HG03469 (cell line): ENCODE results near the gene BAIAP2.
"Not testable (repeated sequence)": the region's sequence is repeated elsewhere in the genome, so short reads cannot be mapped to it uniquely, and the experiment has no call there.

Experiments
- ATAC-seq: cut with Tn5 transposase; IDR thresholded peaks from one replicate; pipeline ENCODE4 v1.9.1; 2021; ENCODE audit warnings: mild to moderate bottlenecking, moderate library complexity, moderate number of reproducible peaks; ENCODE audit not compliant: unreplicated experiment

Gene BAIAP2

DNA sequence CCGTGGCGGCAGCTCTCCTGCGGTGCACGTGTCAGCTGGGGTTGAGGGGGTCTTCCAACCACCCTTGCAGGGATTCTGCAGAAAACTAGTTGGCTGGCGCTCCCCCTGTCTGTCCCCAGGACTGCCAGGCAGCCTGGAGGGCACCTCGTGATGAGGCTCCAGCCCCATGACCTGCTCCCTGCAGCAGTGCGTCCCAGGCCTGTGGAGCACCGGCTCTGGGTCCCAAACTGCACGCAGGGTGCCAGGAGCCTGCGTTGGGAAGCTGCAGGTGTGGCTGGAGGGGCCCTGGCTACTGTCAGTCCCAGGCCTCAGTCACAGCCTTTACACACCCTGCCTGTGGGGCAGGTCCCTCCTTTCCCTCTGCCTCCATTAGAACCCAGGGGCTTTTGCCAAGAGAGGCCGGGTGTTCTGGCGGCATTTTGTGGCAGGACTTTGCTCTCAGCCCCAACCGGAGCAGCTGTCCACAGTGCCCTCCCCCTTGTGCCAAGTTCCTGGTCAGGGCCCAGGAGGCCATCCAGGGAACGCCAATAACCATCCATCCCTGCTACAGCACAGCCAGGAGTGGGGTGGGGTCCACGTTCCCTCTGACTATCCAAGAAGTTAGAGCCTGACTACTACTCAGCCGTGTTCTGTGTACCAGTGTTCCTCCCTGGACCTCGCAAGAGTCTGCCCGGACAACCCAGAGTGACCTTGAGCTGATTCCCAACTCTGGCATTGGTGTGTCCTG is 34.2 kb upstream of the BAIAP2 start:
- no peak for ATAC-seq

GRCh38 chr17:81002013-81002384 is 33.0 kb upstream of the BAIAP2 start:
- ATAC-seq, result no peak

DNA sequence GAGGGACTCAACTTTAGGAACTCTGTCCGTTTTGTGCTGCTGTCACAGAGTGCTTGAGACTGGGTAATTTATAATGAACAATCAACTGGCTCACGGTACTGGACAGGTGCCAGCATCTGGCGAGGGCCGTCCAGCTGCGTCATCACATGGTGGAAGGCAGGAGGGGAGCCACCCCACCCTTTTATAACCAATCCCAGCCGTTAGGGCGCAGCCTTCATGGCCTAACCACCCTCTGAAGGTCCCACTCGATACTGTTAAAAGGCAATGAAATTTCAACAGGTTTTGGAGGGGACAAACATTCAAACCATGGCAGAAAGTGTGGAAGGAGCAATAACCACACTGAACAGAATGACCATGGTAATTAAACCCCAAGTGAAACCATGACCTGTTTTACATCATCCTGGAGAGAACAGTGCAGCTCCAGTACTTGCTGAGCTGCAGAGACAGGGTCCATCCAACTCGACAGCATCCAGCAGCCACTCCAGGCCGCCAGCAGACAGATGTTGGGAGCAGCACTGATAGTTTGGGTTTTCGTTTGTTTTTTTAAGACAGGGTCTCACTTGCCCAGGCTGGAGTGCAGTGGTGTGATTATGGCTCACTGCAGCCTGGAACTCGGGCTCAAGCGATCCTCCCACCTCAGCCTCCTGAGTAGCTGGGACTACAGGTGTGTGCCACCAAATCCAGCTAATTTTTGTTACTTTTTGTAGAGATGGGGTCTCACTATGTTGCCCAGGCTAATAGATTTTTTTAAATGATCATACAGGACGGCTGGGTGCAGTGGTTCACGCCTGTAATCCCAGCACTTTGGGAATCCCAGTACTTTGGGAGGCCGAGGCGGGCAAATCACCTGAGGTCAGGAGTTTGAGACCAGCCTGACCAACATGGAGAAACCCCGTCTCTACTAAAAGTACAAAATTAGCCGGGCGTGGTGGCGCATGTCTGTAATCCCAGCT is 32.3 kb upstream of the BAIAP2 start:
- no peak for ATAC-seq

DNA sequence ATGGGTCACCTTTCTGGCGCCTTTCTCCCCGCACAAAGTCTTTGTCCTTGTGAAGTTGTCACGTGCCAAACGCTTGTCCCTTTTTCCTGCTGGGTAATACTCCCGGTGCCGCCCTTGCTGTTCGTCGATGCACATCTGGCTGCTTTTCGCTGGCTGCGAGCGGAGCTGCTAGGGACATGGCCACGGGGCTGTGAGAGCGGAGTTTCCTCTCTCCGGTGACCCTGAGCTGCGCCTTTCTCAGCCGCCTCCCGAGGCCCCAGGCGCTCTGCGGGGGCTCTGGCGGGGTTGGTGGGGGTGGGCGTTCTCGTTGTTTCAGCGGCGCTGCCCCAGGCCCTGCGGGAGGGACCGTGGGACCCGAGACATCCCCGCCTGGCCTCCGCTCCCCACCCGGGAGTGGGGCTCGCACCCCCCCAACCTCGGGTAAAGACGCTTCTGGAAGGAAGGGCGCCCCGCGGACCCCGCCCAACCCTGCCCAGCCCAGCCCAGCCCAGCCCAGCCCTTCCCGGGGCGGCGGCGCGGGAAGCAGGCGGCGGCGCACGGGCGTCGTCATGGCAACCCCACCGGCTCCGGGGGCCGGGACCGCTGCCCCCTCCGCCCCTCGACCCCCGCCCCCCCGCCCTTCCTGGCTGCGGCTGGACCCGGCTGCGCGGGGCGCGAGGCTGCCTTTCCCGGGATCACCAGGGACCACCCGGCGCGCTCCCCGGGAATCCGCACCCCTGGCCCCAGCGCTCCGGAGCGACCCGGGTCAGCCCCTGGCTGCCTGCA is 31.1 kb upstream of the BAIAP2 start:
- no peak for ATAC-seq

DNA sequence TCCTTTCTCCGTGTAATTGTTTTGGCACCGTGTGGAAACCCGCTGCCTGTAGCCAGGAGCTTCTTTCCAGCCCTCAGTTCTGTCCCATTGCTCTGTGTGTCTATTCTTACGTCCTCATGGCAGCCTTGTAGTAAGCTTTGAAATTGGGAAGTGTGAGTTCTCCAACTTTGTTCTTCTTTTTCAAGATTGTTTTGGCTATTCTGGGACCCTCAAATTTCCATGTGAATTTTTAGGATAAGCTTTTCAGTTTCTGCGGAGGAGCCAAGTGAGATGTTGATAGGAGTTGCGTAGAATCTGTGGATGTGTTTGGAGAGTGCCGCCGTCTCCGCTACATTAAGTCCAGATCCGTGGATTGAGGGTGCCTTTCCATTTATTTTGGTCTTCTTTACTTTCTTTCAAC is 28.1 kb upstream of the BAIAP2 start:
- no peak for ATAC-seq

DNA sequence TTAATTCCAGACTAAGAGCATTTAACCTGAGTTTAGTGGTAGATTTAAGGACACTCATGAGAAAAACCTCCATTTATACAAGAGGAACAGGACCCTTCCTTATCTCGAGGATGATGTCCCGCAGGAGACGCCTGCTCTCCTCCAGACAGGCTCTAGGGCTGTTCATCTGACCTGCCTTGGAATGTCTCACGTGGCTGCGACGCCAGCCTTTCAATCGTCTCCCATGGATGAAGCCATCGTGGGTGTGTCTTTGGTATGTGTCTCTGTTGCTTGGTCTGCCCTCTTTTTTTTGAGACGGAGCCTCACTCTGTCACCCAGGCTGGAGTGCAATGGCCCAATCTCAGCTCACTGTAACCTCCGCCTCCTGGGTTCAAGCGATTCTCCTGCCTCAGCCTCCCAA is 26.8 kb upstream of the BAIAP2 start:
- ATAC-seq, result no peak

DNA sequence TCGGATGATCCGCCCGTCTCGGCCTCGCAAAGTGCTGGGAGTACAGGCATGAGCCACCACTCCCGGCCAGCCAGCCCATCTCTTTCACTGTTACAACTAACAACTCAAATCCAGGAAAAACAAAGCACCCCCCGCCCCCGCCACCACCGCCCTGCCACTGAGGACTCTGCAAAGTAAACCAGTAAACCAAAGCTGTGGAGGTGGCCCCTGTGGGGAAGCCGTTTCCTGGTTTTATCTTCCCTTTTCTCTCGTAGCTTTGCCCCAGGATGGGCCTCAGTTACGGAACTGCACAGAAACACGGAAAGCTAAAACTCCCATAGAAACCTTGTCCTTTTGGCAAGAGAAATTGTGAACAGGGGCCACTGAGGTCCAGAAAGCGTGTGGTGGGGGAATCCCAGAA is 25.8 kb upstream of the BAIAP2 start:
- no peak for ATAC-seq

DNA sequence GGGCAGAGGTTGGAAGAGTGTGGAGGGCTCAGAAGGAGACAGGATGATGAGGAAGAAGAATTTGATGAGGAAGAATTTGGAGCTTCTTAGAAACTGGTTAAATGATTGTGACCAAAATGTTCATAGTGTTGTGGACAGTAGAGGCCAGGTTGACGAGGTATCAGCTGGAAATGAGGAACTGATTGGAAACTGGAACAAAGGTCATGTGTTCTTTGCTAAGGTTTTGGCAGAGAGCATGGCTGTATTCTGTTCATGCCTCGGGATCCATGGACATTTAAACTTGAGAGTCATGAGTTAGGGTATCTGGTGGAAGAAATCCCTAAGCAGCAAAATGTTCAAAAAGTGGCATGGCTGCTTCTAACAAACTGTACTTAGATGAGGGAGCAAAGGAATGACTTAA is 24.0 kb upstream of the BAIAP2 start:
- ATAC-seq, result no peak

GRCh38 chr17:81011951-81012350 is 23.0 kb upstream of the BAIAP2 start:
- ATAC-seq, result no peak

DNA sequence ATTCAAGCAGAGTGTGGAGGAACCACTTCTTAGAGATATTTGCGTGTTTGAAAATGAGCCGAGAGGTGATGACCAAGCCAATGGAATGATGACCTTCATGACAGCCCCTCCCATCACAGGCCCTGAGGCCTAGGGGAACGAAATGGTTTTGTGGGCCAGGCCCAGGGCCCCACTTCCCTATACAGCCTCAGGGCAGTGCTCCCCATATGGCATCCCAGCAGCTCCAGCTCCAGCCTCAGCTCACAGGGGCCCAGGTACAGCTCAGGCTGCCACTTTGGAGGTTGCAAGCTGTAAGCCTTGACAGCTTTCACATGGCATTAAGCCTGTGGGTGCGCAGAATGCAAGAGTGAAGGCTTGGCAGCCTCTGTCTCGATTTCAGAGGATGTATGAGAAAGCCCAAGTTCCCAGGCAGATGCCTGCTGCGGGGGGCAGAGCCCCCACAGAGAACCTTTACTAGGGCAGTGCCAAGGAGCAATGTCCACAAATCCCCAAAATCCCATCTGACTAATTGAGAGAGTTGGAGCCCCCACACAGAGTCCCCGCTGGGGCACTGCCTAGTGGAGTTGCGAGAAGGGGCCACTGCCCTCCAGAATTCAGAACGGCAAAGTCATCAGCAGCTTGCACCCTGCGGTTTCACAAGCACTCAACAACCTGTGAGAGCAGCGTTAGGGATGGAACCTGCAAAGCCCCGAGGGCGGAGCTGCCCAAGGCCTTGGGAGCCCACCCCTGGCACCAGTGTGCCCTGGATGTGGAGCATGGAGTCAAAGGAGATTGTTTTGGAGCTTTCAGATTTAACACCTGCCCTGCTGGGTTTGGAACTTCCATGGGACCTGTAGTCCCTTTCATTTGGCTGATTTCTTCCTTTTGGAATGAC is 22.1 kb upstream of the BAIAP2 start:
- ATAC-seq, result no peak

- no peak for ATAC-seq
Observed at GRCh38 chr17:81013642-81014041, 21.3 kb upstream of the BAIAP2 start.

GRCh38 chr17:81015136-81015535 is 19.8 kb upstream of the BAIAP2 start:
- ATAC-seq, result no peak

- ATAC-seq, result no peak
Observed at GRCh38 chr17:81016575-81016974, 18.4 kb upstream of the BAIAP2 start.

DNA sequence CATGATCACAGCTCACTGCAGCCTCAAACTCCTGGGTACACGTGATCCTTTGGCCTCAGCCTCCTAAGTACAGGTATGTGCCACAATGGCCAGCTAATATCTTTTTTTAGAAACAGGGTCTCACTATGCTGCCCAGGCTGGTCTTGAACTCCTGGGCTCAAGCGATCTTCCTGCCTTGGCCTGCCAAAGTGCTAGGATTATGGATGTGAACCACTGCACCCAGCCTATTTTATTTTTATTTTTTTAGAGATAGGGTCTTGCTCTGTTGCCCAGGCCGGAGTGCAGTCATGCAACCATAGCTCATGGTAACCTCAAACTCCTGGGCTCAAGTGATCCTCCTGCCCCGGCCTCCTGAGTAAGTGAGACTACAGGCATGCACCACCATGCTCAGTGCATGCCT is 17.6 kb upstream of the BAIAP2 start:
- not testable (repeated sequence) for ATAC-seq

GRCh38 chr17:81018044-81018802 is 16.7 kb upstream of the BAIAP2 start:
- no peak for ATAC-seq

GRCh38 chr17:81019563-81020442 is 15.1 kb upstream of the BAIAP2 start:
- ATAC-seq, result no peak

DNA sequence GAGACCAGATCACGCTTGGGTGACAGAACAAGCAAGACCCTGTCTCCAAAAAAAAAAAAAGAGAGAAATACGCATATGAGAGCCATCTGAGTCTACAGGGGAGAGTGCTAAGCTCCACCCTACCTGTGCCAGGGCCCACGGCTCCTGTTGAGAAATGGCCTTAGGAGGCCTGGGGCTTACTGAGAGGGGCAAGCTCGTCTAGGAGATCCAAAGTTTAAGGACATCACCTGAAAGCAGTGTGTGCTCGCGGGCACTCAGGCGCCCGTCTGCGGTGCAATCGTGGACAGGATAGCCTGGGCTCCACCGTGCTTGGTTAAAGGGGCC is 14.5 kb upstream of the BAIAP2 start:
- ATAC-seq, result no peak

- ATAC-seq, result no peak
Observed at GRCh38 chr17:81020767-81021497, 14.0 kb upstream of the BAIAP2 start.
